Ishikawa (cell line): ENCODE results near the gene PNMA6E.

Source experiments
- CEBPB ChIP-seq: IDR thresholded peaks from 2 replicates; pipeline ENCODE4 v1.6.1; 2012
- CREB1 ChIP-seq: IDR thresholded peaks from 2 replicates; pipeline ENCODE4 v1.6.1; 2012; ENCODE audit warnings: low read depth
- EGR1 ChIP-seq: IDR thresholded peaks from 2 replicates; pipeline ENCODE4 v1.6.1; 2012
- EP300 ChIP-seq: IDR thresholded peaks from 2 replicates; pipeline ENCODE4 v1.6.1; 2012; ENCODE audit warnings: borderline replicate concordance
- FOXM1 ChIP-seq: IDR thresholded peaks from 2 replicates; pipeline ENCODE4 v1.6.1; 2012; ENCODE audit warnings: low read depth, borderline replicate concordance
- NFIC ChIP-seq: IDR thresholded peaks from 2 replicates; pipeline ENCODE4 v1.6.1; 2012
- RAD21 ChIP-seq: IDR thresholded peaks from 2 replicates; pipeline ENCODE4 v1.6.1; 2012; ENCODE audit warnings: low read depth
- TAF1 ChIP-seq: IDR thresholded peaks from 2 replicates; pipeline ENCODE4 v1.6.1; 2012; ENCODE audit warnings: low read depth, mild to moderate bottlenecking
- TCF12 ChIP-seq: IDR thresholded peaks from 2 replicates; pipeline ENCODE4 v1.6.1; 2012; ENCODE audit warnings: low read depth
- TEAD4 ChIP-seq: IDR thresholded peaks from 2 replicates; pipeline ENCODE4 v1.6.1; 2012
- YY1 ChIP-seq: IDR thresholded peaks from 2 replicates; pipeline ENCODE4 v1.6.1; 2012; ENCODE audit warnings: low read depth
- ZBTB7A ChIP-seq: IDR thresholded peaks from 2 replicates; pipeline ENCODE4 v1.6.1; 2012; ENCODE audit warnings: low read depth
- TF ChIP-seq, protein P1 (sequence below): IDR thresholded peaks from 2 replicates; pipeline ENCODE4 v1.6.1; 2012
- TF ChIP-seq, protein P2 (sequence below): IDR thresholded peaks from 2 replicates; pipeline ENCODE4 v1.6.1; 2012; ENCODE audit warnings: low read depth, mild to moderate bottlenecking
- TF ChIP-seq, protein P3 (sequence below): IDR thresholded peaks from 2 replicates; pipeline ENCODE4 v1.6.1; 2012

The PNMA6E gene

DNA sequence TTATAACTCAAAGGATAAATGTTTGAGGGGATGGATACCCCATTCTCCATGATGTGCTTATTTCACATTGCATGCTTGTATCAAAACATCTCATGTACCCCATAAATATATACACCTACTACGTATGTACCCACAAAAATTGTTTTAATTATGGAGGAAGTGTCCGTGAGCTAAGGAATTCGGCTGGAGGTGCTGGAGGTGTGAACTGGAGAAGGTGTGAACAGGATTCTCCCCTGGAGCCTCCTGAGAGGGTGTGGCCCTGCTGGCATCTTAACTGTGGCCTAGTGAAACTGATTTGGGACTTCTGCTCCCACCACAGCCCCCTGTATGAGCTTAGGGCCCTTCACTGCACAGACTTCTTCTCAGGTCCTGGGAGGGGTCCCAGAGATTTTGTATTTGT is 23.4 kb downstream of the PNMA6E start:
- TF ChIP-seq EGR1 (no peak), ZBTB7A (no peak), CREB1 (no peak), TEAD4 (no peak), TAF1 (no peak), CEBPB (no peak), FOXM1 (no peak), YY1 (no peak), NFIC (no peak), RAD21 (no peak), TCF12 (no peak), EP300 (no peak)
- TF ChIP-seq, protein P1, sequence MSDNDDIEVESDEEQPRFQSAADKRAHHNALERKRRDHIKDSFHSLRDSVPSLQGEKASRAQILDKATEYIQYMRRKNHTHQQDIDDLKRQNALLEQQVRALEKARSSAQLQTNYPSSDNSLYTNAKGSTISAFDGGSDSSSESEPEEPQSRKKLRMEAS: no peak
- TF ChIP-seq, protein P2, sequence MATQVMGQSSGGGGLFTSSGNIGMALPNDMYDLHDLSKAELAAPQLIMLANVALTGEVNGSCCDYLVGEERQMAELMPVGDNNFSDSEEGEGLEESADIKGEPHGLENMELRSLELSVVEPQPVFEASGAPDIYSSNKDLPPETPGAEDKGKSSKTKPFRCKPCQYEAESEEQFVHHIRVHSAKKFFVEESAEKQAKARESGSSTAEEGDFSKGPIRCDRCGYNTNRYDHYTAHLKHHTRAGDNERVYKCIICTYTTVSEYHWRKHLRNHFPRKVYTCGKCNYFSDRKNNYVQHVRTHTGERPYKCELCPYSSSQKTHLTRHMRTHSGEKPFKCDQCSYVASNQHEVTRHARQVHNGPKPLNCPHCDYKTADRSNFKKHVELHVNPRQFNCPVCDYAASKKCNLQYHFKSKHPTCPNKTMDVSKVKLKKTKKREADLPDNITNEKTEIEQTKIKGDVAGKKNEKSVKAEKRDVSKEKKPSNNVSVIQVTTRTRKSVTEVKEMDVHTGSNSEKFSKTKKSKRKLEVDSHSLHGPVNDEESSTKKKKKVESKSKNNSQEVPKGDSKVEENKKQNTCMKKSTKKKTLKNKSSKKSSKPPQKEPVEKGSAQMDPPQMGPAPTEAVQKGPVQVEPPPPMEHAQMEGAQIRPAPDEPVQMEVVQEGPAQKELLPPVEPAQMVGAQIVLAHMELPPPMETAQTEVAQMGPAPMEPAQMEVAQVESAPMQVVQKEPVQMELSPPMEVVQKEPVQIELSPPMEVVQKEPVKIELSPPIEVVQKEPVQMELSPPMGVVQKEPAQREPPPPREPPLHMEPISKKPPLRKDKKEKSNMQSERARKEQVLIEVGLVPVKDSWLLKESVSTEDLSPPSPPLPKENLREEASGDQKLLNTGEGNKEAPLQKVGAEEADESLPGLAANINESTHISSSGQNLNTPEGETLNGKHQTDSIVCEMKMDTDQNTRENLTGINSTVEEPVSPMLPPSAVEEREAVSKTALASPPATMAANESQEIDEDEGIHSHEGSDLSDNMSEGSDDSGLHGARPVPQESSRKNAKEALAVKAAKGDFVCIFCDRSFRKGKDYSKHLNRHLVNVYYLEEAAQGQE: no peak
- TF ChIP-seq, protein P3, sequence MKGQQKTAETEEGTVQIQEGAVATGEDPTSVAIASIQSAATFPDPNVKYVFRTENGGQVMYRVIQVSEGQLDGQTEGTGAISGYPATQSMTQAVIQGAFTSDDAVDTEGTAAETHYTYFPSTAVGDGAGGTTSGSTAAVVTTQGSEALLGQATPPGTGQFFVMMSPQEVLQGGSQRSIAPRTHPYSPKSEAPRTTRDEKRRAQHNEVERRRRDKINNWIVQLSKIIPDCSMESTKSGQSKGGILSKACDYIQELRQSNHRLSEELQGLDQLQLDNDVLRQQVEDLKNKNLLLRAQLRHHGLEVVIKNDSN: no peak

DNA sequence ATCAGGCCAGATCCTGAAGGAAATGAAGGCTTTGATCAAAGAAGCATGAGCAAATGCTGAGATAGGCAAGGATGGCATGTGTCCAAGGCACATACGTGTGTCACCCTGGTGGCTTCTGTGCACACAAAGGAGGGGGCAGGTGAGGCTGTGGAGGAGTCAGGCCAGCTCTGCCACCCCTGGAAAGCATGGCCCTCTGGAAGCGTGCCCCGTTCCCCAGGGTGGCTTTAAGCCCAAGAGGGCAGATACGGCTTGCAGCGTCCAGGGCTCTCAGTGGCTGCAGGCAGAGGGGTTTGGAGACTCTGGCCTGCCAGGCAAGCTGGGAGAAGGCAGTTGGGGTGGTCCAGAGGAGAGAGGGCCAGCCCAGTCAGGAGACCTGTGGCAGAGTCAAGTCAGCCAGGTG is 25.6 kb downstream of the PNMA6E start:
- TF ChIP-seq NFIC: no peak
- TF ChIP-seq, protein P1: no peak
- no peak for TF ChIP-seq EP300
- TF ChIP-seq, protein P3: no peak
- TF ChIP-seq TAF1: no peak
- no peak for TF ChIP-seq CREB1
- TF ChIP-seq TEAD4: no peak
- TF ChIP-seq RAD21: no peak

DNA sequence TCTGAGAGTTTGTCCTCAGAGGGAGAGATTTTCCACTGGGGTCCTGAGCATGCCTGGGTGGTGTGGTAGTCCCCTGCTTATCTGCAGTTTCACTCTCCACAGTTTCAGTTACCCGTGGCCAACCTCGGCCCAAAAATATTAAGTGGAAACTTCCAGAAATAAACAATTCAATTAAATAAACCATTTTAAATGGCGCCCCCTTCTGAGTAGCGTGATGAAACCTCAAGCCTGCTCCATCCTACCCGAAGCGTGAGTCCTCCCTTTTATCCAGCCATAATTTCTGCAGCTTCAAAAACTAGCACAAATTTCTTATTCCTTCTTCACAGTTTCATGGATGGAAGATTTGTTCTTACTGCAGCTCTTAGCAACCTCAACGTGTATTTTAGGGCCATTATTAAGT is 26.7 kb downstream of the PNMA6E start:
- TF ChIP-seq, protein P1: no peak
- TF ChIP-seq EGR1 (no peak), TAF1 (no peak), EP300 (no peak), FOXM1 (no peak), CREB1 (no peak), RAD21 (no peak), CEBPB (no peak), YY1 (no peak), NFIC (no peak), ZBTB7A (no peak), TEAD4 (no peak), TCF12 (no peak)
- TF ChIP-seq, protein P2: no peak
- TF ChIP-seq, protein P3: no peak

DNA sequence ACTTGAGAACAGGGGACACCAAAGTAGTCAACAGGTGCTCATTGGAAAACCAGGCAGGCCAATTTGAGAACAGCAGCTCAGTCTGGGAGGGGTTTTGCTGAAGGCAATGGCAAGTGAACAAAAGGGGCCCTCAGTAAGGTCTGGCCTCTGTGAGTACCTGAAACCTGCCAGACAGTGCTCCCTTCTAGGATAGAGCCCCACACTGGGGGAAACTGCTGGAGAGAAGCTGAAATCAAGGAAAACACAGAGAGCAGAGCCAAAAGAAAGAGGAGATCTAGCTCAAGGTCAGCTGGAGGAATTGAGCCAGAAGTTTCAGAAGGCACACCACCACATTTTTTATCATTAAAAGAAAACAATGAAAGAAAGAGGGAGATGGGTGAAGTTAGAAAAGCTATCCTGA is 28.2 kb downstream of the PNMA6E start:
- TF ChIP-seq CREB1 (no peak), FOXM1 (no peak), YY1 (no peak)
- TF ChIP-seq, protein P2: no peak
